NAMALWA (cell line): Measurements from ENCODE around the gene CHRND.

Experiments
- DNase-seq: peaks from one replicate; pipeline ENCODE4 v3.0.0-alpha.2; 2015; ENCODE audit warnings: low spot score

The CHRND gene

GRCh38 chr2:232502911-232503808 is 22.8 kb upstream of the CHRND start:
- DNase-seq: no peak

- no peak for DNase-seq
Observed at GRCh38 chr2:232503809-232504323, 22.1 kb upstream of the CHRND start.

DNA sequence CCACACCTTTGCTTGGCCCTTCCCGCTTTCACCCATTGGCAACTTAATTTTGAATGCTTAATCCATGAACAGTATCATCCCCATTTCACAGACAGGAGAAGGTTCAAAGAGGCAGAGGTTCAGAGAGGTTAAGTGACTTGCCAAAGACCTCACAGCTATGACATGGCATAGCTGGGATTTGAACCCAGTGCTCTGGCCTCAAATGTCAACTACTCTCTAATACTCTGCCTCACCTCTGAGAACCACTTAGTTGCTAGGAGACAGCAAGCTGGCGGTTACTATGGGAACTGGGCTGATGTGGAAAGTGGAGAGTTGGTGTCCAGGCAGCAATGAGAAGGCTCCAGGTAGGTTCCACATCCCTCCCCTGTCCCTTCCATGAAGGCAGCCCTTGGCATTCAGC is 21.5 kb upstream of the CHRND start:
- no peak for DNase-seq

DNA sequence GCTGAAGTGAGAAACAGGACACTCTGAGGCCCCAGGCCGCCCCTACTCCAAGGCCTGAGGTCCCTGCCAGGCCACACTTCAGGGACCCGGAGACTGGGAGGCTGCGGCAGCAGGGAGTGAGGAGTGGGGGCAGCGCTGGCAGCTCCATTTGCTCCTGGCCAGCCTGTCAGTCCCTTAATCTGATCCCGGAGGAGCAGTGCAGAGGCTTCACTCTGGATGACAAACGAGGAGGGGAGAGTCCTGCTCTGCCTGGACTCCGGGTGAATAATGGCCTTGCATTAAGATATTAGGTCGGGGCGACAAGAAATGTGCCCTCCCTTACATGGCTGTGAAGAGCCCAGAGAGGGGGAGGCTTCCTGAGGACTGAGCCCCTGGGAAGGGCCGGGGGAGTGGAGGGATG is 20.1 kb upstream of the CHRND start:
- no peak for DNase-seq

DNA sequence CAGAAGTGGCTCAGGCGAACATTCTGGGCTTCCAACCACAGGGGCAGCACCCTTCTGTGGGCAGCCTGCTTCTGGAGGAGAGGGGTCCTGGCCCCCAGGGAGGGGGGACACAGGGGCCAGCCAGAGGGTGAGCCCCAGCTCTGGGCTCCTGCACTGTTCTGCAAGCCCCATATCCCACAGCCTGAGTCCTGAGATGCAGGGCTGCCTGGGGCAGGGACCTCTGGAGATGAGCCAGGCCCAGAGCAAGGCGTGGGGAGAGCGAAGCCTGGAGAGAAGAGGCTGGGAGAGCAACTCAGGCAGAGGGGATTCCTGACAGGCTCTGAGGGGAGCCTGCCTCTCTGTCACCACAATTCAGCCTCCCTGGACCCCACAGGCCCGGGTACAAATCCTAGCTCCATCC is 19.3 kb upstream of the CHRND start:
- DNase-seq: no peak

GRCh38 chr2:232508251-232508650 is 17.7 kb upstream of the CHRND start:
- no peak for DNase-seq

- DNase-seq: no peak
Observed at GRCh38 chr2:232511336-232511890, 14.5 kb upstream of the CHRND start.

DNA sequence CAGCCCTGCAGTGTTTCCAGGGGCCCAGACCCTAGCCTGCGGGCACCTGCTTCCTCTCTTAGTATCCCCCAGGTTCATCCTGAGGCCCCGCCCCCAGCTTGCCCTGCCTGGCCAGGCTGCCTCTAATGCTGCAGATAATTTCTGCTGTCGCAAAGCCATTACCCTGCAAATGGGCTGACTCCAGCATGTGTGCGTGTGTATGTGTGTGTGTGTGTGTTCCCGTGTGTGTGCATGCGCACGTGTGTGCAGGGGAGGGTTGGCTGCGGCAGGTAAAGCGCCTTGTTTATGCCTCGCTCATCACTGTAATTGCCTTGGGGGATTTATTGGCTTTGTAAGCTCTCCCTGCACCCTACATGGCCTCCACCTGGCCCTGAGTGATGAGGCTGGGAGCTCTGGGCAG is 13.4 kb upstream of the CHRND start:
- DNase-seq: no peak

DNA sequence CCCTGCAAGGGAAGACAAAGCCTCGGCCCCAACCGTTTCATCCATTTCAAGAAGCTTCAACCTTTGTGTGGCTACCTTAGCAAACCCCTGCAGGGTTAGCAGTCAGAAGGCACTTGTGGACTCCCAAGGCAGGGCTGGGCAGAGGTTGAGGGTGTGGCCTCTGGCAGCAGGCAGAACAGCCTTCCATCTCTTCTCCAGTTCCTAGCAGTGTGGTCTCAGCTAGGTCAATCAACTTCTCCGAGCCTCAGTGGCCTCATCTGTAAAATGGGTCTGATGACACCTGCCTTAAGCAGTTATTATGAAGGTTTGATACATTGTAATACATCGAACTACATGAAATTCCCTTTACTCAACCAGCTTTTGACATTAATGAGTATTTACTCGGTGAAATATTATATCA is 12.6 kb upstream of the CHRND start:
- no peak for DNase-seq

- no peak for DNase-seq
Observed at GRCh38 chr2:232515639-232516038, 10.3 kb upstream of the CHRND start.

DNA sequence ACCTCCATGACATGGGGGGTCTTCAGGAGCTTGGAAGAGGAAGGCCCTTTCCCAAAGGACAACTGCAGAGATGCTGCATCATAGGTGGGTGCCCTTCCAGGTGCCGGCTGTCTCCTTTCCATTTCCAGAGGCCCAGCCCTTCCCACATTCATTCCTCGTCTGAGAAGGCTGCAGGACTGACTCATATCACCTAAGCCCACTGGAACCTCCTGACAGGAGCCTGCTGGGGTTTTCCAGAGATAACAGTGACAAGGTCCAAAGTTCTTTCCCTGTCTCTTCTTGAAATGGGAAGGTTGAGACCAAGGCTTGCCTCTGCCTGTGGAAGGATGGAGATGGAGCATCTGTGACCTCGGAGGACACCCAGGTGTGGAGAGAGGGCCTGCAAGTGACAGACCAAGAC is 9.4 kb upstream of the CHRND start:
- no peak for DNase-seq

GRCh38 chr2:232518844-232519243 is 7.1 kb upstream of the CHRND start:
- DNase-seq: no peak

- DNase-seq: no peak
Observed at GRCh38 chr2:232519581-232520438, 6.2 kb upstream of the CHRND start, which contains the start of gene PRSS56. TSS of gene PRSS56 (plus strand) at chr2:232520388. CDS start at chr2:232520599, 211 bp downstream.

GRCh38 chr2:232520489-232520888 is 5.5 kb upstream of the CHRND start:
- DNase-seq: no peak

DNA sequence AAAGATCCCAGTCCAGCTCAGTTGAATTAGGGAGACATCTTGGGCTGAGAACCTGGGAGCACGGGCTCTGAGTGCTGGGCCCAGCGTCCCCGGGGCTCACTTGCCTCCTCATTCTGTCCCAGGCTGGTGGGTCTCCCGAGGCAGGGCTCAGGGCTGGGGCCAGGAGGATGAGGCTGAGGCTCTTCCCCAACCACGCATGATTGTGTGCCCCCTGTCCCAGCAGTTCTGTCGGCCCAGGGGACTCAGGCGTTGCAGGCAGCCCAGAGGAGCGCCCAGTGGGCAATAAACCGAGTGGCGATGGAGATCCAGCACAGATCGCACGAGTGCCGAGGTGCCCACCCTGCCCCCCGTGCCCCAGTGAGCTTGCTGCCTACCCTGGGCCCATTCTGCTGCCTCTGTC is 4.9 kb upstream of the CHRND start:
- DNase-seq: no peak

GRCh38 chr2:232521959-232522622 is 3.9 kb upstream of the CHRND start:
- DNase-seq: peak; percentile 55

DNA sequence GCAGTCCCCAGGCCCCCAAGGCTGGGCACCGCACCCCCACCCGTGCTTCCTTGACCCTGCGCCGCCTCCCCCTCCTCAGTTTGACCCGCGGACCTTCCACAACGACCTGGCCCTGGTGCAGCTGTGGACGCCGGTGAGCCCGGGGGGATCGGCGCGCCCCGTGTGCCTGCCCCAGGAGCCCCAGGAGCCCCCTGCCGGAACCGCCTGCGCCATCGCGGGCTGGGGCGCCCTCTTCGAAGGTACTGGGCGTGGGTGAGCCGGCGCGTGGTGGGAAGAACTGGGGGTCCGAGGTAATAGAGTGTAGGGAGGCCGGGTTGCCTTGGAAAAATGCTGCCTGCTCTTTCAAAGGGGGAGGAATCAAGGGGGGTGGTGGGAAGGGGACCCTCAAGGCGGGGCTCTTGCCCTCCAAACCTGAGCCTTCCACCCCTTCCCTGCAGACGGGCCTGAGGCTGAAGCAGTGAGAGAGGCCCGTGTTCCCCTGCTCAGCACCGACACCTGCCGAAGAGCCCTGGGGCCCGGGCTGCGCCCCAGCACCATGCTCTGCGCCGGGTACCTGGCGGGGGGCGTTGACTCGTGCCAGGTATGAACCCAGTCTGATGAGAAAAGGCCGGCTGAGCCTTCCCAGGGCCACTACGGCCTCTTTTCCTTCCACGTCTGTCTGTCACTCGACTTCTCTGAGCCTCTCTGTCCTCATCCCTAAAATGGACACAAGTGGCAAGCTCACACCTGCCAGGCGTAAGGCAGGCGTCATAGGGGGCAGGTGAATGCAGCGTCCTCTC is 3.1 kb upstream of the CHRND start:
- no peak for DNase-seq

DNA sequence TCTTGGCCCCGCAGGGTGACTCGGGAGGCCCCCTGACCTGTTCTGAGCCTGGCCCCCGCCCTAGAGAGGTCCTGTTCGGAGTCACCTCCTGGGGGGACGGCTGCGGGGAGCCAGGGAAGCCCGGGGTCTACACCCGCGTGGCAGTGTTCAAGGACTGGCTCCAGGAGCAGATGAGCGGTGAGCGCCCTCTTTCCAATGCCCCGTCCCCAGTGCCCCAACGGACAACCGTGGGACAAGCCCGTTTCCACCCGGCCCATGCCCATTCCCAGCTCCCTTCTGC is 2.6 kb upstream of the CHRND start:
- DNase-seq: no peak

- peak; percentile 70 for DNase-seq
Observed at GRCh38 chr2:232523682-232524597, 2.0 kb upstream of the CHRND start.

- no peak for DNase-seq
Observed at GRCh38 chr2:232524771-232525170, 1.2 kb upstream of the CHRND start.
